Measurements from ENCODE around the gene MICAL3.

DNA sequence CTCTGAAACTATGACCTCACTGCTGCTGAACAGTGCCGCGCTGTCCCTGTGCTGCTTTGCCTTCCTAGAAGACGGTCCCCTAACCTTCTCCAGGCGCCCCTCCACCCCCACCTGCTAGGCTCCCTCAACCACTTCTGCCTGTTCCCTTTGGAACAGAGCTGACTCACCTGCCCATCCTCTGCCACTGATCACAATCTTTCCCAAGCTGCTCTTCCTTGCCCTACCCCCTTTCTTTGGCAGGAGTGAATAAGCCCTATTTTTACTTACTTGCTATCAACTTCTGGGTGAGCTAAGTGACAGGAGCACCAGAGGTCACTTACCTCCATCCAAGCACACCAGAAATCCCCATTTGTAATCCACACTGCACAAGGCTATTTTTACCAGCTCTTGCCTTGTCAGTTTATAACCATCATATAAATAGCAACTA is 134.1 kb downstream of the MICAL3 start:
- TF ChIP-seq YY1 (IDR thresholded peaks at IDR 0.05; ENCODE audit: insufficient read depth, insufficient read length) (no peak), SUZ12 (IDR thresholded peaks at IDR 0.05; ENCODE audit: extremely low read depth, insufficient read depth, insufficient read length) (no peak), ZNF274 (IDR thresholded peaks at IDR 0.05; ENCODE audit: low read depth, low read length) (no peak)

Measured in NT2/D1 (cell line).